Measurements from ENCODE around the gene ZFAND3.

ZFAND3 gene

GRCh38 chr6:38142178-38142902 is 322.8 kb downstream of the ZFAND3 start:
- DNase-seq = no peak

GRCh38 chr6:38143191-38144150 is 323.9 kb downstream of the ZFAND3 start:
- no peak for DNase-seq

- DNase-seq = no peak
Measured at GRCh38 chr6:38144365-38144945, 324.9 kb downstream of the ZFAND3 start.

- DNase-seq = no peak
Measured at GRCh38 chr6:38146021-38146733, 326.6 kb downstream of the ZFAND3 start.

GRCh38 chr6:38146734-38147027 is 327.2 kb downstream of the ZFAND3 start:
- no peak for DNase-seq

GRCh38 chr6:38148606-38149005 is 329.1 kb downstream of the ZFAND3 start:
- no peak for DNase-seq

- no peak for DNase-seq
Measured at GRCh38 chr6:38149531-38149930, 330.0 kb downstream of the ZFAND3 start.

- DNase-seq = no peak
Measured at GRCh38 chr6:38150021-38150420, 330.5 kb downstream of the ZFAND3 start.

GRCh38 chr6:38150681-38151296 is 331.3 kb downstream of the ZFAND3 start:
- no peak for DNase-seq

GRCh38 chr6:38151580-38152500 is 332.3 kb downstream of the ZFAND3 start:
- no peak for DNase-seq

- no peak for DNase-seq
Measured at GRCh38 chr6:38152620-38153019, 333.1 kb downstream of the ZFAND3 start.

- peak; percentile 22 to 26 for DNase-seq
Measured at GRCh38 chr6:38153076-38153797, 333.7 kb downstream of the ZFAND3 start.

GRCh38 chr6:38153798-38154345 is 334.3 kb downstream of the ZFAND3 start:
- DNase-seq = peak; percentile 37 to 51

GRCh38 chr6:38154731-38155130 is 335.2 kb downstream of the ZFAND3 start:
- no peak for DNase-seq

GRCh38 chr6:38155144-38155543 is 335.6 kb downstream of the ZFAND3 start:
- DNase-seq = peak; percentile 69 to 90

GRCh38 chr6:38155621-38156204 is 336.2 kb downstream of the ZFAND3 start:
- no peak for DNase-seq

GRCh38 chr6:38156818-38157565 is 337.5 kb downstream of the ZFAND3 start:
- no peak for DNase-seq

GRCh38 chr6:38157905-38158304 is 338.4 kb downstream of the ZFAND3 start:
- no peak for DNase-seq

GRCh38 chr6:38158762-38159350 is 339.3 kb downstream of the ZFAND3 start:
- DNase-seq = no peak

Measured in inflammatory macrophage treated with lipopolysaccharide for 1 hour (primary cell).